AG09309 (cell line): ENCODE data around the gene MOV10L1.
"Not testable (repeated sequence)": the region's sequence is repeated elsewhere in the genome, so short reads cannot be mapped to it uniquely, and the experiment has no call there.

Experiments
- DNase-seq: peaks from one replicate; pipeline ENCODE4 v3.0.0-alpha.2; 2010; ENCODE audit warnings: low read depth
- H3K4me3 ChIP-seq: 2 replicates; pipeline ENCODE4 v1.5.1; 2011; ENCODE audit warnings: mild to moderate bottlenecking, low read depth, low read length, moderate library complexity; ENCODE audit not compliant: control insufficient read depth
- CTCF ChIP-seq: IDR thresholded peaks from 2 replicates; pipeline ENCODE4 v1.5.1; 2011; ENCODE audit warnings: mild to moderate bottlenecking, low read depth, low read length, inconsistent platforms; ENCODE audit not compliant: insufficient read depth, control insufficient read depth; ENCODE audit errors: missing control alignments

The MOV10L1 gene

GRCh38 chr22:50201191-50202129 is 111.7 kb downstream of the MOV10L1 start:
- TF ChIP-seq CTCF = no peak
- DNase-seq = no peak
- peak overlapping the region; percentile 86 for H3K4me3 ChIP-seq

GRCh38 chr22:50202130-50202666 is 112.4 kb downstream of the MOV10L1 start:
- peak overlapping the region; percentile 86 for H3K4me3 ChIP-seq
- no peak for TF ChIP-seq CTCF
- no peak for DNase-seq

- no peak for DNase-seq
- TF ChIP-seq CTCF = no peak
- no peak overlapping the region for H3K4me3 ChIP-seq
Observed at GRCh38 chr22:50203288-50203687, 113.5 kb downstream of the MOV10L1 start.

- H3K4me3 ChIP-seq = no peak overlapping the region
- DNase-seq = no peak
- no peak for TF ChIP-seq CTCF
Observed at GRCh38 chr22:50204571-50204970, 114.8 kb downstream of the MOV10L1 start.

GRCh38 chr22:50204998-50205397 is 115.2 kb downstream of the MOV10L1 start:
- not testable (repeated sequence) for H3K4me3 ChIP-seq, DNase-seq

- H3K4me3 ChIP-seq = no peak overlapping the region
- no peak for DNase-seq
- TF ChIP-seq CTCF = no peak
Observed at GRCh38 chr22:50205781-50206569, 116.2 kb downstream of the MOV10L1 start.
